ENCODE measurements around the gene SPATS2.
A peak's percentile ranks its signal among the peaks of the same experiment; 100 is the strongest.

SPATS2 gene

DNA sequence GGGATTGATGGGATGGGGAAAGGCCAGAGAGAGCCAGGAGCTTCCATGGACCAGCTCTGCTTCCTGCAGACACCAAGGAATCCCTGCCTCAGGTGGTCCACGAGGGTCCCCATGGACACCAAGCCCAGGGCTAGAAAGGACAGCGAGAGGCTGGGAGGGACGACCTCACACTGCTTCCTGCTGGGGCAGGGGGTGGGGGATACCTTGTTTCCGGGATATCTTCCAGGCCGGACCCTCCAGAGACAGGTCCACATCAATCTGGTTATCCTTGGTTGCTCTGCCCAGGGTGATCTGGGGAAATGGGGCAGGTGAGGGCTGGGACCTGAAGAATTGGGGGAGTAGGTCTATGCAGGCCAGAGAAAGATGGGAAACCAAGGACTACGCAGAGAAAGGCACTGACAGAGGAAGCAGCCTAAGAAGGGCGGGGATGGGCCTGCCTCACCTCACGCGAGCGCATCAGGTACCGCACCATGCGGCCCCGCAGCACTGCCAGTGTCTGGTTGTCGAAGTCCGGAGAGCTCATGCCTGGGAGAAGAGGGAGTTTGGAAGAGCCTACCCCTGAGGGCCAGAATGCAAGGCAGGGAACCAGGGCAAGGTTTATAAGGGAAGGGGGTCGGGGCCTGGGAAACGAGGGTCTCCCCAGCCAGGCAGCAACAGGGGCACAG is 191.9 kb downstream of the SPATS2 start:
- no peak for DNase-seq

DNA sequence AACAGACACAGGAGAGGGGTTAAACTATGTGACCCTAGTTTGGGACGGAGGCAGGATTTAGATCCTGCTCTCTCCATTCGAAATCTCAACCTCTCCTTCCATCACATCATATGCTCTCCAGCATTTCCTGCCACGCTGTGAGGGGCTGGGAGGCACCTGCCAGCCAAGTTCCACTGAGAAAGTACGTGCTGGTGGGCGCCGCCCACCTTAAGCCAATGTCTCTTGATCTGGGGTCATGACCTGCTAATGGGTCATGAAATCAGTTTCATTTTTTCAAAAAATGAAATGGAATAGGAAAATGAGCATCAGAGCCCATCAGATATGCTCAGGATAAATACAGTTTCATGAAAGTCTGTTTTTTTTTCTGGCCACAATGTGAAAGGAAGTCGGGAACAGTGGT is 193.4 kb downstream of the SPATS2 start:
- no peak for DNase-seq

DNA sequence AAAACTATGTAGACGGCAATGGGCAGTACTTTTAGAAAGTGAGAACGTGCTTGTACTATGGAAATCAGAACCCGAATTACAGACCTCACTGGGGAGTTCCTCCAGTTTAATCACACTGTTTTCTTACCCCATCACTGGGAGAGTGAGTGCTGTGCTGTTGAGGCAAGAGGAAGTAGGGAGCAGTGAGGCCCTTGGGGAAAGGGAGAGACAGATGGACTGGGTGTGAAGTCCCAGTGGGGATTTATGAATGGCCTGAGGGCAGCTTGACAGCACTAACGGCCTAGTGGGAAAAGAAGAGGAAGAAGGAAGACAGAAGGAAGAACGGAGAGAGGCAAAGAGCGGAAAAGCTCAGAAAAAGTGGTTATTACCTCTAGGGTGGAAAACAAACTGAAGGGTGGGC is 195.0 kb downstream of the SPATS2 start:
- no peak for DNase-seq

DNA sequence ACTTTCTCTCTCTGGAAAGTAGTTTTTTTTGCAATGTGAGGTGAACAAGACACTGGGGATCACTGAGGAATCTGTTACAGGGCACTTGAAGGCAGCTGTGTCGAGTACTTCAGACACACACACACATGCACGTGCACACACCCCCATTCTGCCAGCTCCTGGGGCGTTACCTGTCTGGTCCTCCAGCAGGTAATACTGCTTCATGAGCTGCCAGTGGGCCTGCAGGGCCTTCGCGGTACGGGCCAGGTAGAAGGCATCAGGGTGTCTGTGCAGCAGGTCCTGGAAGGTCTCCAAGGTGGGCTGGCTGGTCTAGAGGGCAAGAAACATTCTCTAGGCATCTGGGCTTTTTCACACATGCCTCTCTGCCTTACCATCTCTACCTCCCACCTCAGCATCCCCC is 195.6 kb downstream of the SPATS2 start:
- DNase-seq: no peak

DNA sequence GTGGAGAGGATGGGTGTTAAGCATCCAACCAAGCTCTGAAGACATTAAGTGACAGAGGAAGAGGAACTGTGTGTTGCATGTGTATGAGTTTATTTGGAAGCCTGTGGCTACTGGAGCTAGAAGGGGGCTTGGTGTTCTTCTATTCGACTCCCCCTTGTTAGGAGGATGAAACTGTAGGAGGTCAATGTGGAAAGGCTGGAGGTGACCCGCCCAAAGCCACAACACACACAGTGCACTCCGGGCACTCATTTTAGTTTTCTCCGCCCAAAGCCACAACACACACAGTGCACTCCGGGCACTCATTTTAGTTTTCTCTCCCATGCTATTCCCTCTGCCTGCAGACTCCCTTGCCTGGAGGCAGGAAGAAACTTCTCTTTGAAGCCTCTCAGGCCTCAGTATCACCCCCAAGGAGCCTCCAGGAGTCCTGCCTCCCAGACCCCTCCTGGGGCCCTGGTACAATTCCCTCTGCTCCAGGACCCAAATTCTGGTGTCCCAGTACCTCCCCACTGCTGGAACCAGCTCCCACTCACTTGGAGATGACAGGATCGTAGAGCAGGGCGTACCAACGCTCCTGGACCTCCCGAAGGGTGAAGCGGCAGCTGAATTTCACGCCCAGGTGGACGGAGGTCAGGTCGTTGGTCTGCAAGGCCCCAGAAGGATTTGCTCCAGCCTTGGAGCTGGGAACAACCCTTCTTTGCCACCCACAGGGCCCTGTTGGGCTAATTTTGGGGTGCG is 196.9 kb downstream of the SPATS2 start:
- no peak for DNase-seq

DNA sequence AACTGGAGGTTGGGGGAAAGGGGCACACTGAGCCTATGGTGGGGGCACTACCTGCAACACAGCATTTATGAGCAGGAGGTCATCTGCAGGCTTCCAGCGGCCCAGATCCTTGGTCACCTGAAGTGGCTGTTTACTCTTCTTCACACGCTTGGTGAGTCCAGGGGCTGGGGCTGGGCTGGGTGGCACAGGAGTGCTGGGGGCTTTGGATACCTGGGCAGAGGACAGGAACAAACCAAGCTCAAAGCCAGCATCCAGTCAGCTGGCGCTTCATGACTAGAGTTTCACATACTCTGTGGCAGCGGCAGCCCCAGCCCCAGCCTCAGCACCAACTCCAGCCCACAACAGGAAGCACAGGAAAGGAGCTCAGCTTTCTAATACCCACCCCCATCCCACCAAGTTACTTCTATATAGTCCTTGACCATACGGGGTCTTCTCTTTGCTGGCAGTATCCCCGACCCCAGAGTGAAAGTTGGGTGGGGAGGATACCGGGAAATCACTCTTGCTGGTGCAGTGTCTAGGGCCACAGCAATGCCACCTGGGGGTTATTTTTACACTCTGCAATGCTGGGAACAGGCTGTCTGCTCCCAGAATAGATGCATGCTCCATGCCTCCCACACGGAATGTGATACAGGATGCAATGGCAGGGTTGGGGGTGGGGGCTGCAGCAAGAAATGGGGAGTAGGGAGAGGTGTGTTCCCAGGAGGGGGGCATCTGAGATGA is 197.6 kb downstream of the SPATS2 start:
- DNase-seq: no peak

DNA sequence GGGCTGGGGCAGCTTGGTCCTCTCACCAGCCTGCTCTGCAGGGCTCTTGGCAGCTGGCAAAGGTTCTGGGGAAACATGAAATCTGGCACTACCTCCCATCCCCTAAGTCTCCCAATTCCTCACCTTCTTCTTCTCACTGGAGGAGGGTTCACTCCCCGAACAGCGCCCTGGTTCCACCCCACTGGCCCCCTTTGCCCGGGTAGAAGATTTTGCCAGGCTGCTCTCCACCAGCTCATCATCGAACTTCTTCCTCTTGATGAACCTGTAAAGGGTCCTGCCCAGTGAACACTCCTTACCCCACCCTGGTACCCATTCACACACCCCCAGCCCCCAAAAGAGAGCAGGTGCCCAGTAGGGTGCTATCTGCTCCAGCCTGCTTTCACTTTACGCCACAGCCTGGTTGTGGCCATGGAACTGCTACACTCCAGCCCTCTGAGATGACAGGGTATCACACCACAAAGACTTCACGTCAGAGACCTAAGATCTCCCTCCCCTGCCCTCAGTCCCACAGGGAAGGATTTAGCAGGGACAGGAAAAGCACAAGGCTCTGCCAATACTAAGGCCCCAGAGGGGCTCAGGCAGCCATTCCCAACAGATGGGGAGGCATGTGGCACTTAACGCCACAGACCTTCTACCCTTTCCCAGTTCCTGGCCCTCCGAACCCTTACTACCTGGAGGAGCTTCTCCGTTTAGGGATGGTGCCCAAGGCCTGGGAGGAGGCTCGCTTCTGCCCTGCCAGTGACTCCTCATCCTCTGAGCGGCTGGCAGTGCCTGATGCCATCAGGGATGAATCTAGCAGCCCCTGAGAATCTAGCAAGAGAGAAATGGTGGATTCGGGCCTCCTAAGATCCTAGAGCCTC is 198.4 kb downstream of the SPATS2 start:
- no peak for DNase-seq

DNA sequence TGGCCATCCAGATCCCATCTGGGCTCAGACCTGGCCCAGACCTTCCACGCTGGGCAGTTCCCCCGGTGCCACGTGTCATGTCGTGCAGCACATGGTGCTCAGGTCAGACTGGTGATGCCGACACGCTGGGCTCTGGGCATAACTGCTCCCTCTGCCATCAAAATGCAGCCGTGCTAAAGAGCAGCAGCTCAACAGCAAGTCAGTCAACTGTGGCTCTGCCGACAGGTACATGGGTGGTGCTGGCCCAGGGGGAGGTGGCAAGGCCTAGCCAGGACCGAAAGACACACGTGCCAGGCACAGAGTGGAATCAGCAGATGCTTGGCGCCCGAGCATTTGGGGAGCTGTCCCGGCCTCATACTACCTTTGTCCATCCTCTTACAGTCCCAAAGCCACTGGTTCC is 199.1 kb downstream of the SPATS2 start:
- no peak for DNase-seq

DNA sequence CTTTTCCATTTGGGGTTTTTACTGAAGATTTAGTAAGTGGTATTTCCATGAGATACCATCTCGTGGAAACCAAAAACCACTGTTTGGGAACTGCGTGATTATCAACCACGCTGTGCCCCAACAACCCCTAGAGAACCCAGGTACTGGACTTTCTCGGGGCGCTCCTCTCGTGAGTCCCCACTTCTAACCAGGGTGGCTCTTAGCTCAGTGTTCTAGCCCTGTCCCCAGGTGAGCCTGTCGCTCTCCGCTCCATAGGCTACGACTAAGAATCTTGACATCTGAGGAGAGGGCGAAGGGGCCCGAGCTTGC is 200.0 kb downstream of the SPATS2 start:
- DNase-seq: no peak

DNA sequence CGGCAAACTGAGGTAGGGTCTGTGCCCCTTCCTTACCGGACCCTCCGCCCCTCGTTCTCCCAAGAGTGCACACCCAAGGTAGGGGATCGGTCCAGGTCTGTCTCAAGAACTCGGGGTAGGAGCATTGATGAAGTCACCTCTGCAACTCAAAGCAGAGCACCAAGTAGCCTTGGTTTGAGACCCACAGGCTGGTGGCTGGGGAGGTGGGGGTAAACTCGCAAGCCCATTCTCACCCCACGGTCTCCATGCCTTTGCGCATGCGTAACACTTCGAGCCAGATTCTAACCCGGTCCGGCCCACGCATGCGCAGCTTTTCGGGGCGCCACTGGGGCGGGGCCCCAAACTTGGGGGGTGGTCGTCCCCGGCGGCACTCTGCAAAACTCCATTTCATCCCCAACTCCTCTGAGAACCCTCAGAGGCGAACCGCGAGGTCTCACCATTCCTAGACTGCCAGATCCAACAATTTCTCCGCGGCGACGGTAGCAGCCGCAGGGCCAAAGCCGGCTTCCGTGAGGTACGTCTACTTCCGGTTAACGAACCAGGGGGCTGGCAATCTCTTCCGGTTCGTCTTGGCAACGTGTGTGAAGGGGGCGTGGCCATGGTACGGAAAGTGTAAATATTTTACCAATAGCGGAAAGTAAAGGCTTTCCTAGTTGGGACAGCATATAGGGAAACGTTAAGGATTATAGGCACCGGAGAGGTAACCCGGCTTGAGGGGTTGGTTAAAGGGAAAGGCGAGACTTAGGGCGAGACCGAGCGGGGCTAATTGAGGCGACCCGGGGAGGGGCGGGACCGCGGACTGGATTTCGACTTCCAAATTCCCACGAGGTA is 200.6 kb downstream of the SPATS2 start, which contains the start of gene MCRS1:
Gene MCRS1 (minus strand): TSS at position 532 of the 831 bp plus-strand sequence. CDS start 1,411 bp downstream, outside the sequence.
- DNase-seq: peak; percentile 91

DNA sequence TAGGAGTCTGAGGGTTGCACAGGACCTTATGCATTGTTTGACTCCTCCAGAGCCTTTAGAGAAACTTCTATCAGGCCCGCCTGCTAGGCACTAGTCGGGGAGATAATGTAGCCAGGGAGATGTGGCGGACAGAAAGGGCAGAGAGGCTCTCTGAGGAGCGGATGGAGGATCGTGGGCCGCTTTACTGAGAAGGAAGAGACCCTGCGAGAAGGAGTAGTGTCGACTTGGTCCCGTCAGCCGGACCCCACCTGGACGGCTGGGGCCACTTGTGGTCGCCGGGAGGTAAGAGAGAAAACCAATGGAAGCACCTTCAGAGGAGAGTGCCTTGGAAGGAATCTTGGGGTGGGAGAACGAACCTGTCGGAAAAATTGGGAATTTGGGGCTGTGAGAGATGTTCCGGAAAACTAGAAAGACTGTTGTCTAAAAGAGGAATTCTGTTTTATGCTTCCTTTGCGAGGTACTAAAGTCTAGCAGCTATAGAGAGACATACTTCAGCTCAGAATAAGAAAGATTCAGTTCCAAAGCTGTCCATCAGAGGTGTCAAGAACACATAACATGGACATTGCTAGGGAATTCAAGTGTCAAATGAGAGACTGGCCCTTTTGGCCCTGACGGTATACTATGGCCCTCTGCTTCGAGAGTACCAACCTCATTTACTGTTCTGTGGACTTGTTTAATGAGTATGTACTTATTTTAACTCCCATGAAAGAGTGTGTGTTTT is 201.3 kb downstream of the SPATS2 start:
- DNase-seq: no peak

All from NCI-H2171 treated with DMSO at 0.1 percent for 48 hours (cell line).